ENCODE measurements around the gene MB21D2.
"Not testable (repeated sequence)": the region's sequence is repeated elsewhere in the genome, so short reads cannot be mapped to it uniquely, and the experiment has no call there.

MB21D2 gene

DNA sequence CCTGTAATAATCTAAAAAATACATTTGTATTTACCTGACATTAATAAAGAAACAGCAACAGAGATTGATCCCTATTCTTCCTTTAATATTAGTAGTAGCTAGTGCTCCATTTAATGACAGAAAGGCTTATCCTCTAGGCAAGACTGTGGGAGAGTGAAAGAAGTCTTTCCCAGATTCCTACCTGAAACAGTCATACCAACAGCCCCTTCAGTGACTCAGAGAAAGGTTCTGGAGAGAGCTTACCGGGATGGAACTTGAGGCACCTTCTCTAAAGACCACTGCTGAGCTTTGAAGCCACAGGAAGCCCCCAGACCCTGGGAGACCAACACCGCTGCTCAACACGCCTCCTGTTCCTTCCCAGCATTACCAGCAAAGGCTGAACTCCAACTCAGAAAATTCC is 123.4 kb downstream of the MB21D2 start:
- no peak for DNase-seq

DNA sequence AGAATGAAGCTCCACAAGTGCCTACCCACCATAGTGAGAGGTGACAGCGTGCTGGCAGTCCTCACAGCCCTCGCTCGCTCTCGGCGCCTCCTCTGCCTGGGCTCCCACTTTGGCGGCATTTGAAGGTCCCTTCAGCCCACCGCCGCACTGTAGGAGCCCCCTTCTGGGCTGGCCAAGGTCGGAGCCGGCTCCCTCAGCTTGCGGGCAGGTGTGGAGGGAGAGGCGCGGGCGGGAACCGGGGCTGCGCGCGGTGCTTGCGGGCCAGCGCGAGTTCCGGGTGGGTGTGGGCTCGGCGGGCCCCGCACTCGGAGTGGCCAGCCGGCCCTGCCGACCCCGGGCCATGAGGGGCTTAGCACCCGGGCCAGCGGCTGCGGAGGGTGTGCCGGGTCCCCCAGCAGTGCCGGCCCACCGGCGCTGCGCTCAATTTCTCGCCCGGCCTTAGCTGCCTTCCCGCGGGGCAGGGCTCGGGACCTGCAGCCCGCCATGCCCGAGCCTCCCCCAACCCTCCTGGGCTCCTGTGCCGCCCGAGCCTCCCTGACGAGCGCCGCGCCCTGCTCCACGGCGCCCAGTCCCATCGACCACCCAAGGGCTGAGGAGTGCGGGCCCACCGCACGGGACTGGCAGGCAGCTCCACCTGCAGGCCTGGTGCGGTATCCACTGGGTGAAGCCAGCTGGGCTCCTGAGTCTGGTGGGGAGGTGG is 128.7 kb downstream of the MB21D2 start:
- DNase-seq, result not testable (repeated sequence)

DNA sequence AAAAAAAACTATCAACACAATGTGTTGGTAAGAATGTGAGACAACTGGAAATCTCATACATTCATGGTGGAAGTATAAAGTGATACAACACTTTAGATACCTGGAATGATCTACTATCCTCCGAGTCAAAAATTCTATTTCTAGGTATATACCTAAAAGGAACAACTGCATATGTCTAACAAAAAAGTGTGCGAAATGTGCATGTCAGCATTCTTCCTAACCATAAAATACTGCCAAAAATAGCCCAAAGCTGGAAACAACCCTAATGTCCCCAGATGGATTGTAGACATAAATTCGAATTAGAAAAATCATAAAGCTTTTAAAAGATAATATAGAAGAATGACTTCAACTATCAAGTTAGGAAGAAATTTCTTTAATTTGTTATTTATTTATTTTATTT is 139.1 kb downstream of the MB21D2 start:
- DNase-seq, result no peak

DNA sequence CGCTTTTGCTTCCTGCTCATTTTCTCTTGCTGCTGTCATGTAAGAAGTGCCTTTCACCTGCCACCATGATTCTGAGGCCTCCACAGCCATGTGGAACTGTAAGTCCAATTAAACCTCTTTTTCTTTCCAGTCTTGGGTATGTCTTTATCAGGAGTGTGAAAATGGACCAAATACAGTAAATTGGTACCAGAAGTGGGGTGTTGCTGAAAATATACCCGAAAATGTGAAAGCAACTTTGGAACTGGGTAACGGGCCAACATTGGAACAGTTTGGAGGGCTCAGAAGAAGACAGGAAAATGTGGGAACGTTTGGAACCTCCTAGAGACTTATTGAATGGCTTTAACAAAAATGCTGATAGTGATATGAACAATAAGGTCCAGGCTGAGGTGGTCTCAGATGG is 143.3 kb downstream of the MB21D2 start:
- DNase-seq, result not testable (repeated sequence)

DNA sequence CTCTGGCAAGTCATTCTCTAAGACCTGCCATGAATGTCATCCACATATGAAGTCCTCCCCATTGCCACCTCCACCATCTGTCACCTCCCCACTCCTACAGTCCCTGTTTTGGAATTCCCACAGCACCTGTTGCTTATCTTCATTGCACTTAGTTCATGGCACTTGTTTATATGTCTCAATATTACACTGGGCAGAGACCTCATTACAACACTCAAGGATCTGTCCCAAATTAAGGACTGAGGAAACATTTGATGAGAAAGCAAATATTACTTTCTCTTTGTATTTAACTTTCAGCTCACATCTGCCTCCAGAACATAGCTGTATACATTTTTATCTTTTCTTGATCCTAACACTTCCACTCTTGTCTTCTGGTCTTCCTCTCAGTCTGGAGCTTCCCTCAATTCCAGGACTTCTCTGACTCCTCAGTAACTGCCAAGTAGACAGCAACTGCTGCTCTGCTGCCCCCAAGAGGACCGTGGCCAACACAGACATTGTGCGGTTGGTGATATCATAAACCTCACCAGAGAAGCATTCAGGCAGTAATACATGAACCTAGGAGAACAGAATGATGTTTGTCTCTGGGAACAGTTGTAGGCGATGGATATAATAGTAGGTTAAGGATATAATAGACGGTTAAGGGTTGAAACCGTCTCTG is 145.3 kb downstream of the MB21D2 start:
- no peak for DNase-seq

DNA sequence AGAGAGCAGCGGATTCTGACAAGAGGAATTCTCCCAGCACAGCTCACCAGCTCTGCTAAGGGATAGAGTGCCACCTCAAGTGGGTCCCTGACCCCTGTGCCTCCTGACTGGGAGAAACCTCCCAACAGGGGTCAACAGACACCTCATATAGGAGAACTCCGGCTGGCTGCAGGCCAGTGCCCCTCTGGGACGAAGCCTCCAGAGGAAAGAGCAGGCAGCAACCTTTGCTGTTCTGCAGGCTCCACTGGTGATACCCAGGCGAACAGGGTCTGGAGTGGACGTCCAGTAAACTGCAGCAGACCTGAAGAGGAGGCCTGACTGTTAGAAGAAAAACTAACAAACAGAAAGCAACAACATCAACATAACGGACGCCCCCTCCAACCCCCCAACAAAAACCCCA is 159.0 kb downstream of the MB21D2 start:
- DNase-seq, result no peak

DNA sequence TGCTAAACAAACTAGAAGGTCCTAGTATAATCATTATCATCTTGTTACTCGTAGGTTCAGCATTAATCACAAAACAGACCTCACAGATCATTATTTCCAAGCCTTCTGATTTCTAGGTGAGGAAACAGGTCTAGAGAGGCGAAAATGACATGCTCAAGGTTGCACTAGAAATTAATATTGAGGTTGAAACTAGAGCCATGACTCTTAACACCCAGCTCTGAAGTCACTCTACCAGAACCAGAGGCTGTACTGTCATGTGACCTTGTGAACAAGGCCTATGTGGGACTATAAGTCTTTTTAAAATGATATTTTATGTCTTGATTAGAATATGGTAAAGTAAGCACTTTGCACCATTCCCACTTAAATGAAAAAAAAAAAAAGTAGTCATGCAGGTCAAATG is 166.5 kb downstream of the MB21D2 start:
- DNase-seq, result no peak

DNA sequence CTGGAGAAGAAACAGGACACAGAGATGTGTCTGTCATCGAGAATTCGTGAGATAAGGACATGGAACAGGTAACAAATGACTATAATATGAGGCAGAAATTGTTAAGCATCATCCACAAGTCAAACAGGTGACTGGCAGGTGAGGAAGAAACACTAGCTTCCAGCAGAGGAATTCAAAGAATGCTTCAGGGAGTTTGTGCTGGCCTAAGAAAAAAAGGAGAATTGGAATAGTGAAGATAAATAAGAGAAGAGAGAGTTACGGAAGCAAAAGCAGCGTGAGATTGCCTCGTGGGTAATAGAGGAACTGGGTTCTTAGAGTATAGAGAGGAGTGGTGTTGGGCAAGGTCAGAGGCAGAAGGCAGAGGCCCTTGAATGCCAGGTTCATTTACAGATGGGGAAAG is 167.5 kb downstream of the MB21D2 start:
- DNase-seq, result no peak

DNA sequence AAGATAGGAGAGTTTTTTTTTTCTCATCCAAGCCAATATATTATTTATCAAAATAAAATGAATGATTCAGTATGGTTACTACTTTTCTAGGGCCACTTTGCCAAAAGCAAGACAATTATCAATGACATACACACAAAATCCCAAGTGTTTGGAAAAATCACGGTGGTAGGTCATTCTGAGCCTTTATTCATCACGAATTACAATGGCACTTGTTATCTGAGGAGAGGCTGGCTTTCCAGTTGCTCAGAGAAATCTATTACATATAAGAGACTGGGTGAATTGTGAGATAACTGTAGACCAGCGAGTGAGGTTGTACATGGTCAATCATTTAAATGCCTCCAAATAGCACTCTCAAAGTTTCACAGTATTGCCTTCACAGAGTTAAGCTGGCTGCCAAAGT is 169.9 kb downstream of the MB21D2 start:
- DNase-seq, result no peak

DNA sequence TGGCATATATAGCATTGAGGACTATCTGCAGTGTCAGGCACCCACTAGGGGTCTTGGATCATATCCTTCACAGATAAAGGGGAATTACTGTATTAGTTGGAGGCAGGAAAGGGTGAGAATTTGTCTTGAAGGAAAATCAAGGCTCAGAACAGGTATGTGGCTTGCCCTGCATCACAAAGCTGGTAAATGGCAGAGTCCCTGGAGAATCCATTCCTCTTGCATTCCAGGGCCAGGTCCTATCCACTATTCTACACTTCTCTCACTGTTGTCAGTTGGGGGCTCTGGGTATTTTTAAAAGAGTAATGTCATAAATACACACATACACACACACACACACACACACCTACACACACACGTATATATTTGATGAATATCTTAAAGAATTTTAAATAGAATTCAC is 170.5 kb downstream of the MB21D2 start:
- no peak for DNase-seq

Data from activated CD4-positive, alpha-beta T cell treated with anti-CD3 and anti-CD28 coated beads for 4 hours (primary cell).